Progenitor cell of endocrine pancreas (in vitro differentiated cells): ENCODE results near the gene APOD. TPM values are rescaled to one million over a fixed set of nuclear protein-coding genes. Genes with fewer than 3 reads are reported as not detected.

Source experiments
- DNase-seq: peaks from one replicate; pipeline ENCODE4 v3.0.0; 2021; ENCODE audit warnings: low spot score; ENCODE audit not compliant: unreplicated experiment
- H3K27ac Mint-ChIP-seq: 2 replicates; pipeline ENCODE4 v1.8.0; 2021; ENCODE audit warnings: mild to moderate bottlenecking, moderate library complexity, mixed read lengths
- H3K27me3 Mint-ChIP-seq: 2 replicates; pipeline ENCODE4 v1.8.0; 2021; ENCODE audit warnings: mixed read lengths
- H3K36me3 Mint-ChIP-seq: 2 replicates; pipeline ENCODE4 v1.8.0; 2022; ENCODE audit warnings: mixed read lengths; ENCODE audit not compliant: insufficient read depth
- H3K4me1 Mint-ChIP-seq: 2 replicates; pipeline ENCODE4 v1.8.0; 2021; ENCODE audit warnings: low read depth, mixed read lengths
- H3K4me3 Mint-ChIP-seq: 2 replicates; pipeline ENCODE4 v1.8.0; 2021; ENCODE audit warnings: low read depth, mild to moderate bottlenecking, moderate library complexity, mixed read lengths
- H3K9me3 Mint-ChIP-seq: 2 replicates; pipeline ENCODE4 v1.8.0; 2021; ENCODE audit warnings: low read depth, mixed read lengths
- total RNA-seq: library from RNA; stranded (reverse); gene quantifications from 2 replicates; pipeline ENCODE4 v1.2.1, GENCODE V29; 2021
- TF ChIP-seq, protein P1 (sequence below): fragments of 200-600 bp; sonication (generic); IDR thresholded peaks from one replicate; pipeline ENCODE4 v1.5.0; 2021; ENCODE audit warnings: antibody characterized with exemption, mild to moderate bottlenecking; ENCODE audit not compliant: unreplicated experiment

APOD gene
- total RNA-seq, 1 donor from 2014 or later = not detected

GRCh38 chr3:195549931-195550519 lies 33.7 kb downstream of the APOD start:
- H3K27ac Mint-ChIP-seq = peak overlapping the region; percentile 78
- no peak for DNase-seq
- no peaks in the 10 kb centered on the region for H3K9me3 Mint-ChIP-seq
- H3K36me3 Mint-ChIP-seq = no peaks in the 10 kb centered on the region
- TF ChIP-seq, protein P1, sequence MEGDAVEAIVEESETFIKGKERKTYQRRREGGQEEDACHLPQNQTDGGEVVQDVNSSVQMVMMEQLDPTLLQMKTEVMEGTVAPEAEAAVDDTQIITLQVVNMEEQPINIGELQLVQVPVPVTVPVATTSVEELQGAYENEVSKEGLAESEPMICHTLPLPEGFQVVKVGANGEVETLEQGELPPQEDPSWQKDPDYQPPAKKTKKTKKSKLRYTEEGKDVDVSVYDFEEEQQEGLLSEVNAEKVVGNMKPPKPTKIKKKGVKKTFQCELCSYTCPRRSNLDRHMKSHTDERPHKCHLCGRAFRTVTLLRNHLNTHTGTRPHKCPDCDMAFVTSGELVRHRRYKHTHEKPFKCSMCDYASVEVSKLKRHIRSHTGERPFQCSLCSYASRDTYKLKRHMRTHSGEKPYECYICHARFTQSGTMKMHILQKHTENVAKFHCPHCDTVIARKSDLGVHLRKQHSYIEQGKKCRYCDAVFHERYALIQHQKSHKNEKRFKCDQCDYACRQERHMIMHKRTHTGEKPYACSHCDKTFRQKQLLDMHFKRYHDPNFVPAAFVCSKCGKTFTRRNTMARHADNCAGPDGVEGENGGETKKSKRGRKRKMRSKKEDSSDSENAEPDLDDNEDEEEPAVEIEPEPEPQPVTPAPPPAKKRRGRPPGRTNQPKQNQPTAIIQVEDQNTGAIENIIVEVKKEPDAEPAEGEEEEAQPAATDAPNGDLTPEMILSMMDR = no peak
- H3K4me3 Mint-ChIP-seq = no peak overlapping the region
- peaks cover 17% of the 10 kb centered on the region for H3K4me1 Mint-ChIP-seq
- H3K27me3 Mint-ChIP-seq = peaks cover 21% of the 10 kb centered on the region

- Mint-ChIP-seq H3K4me1 (peaks cover 17% of the 10 kb centered on the region), H3K4me3 (no peak overlapping the region), H3K9me3 (no peaks in the 10 kb centered on the region), H3K27me3 (peaks cover 31% of the 10 kb centered on the region), H3K36me3 (no peaks in the 10 kb centered on the region), H3K27ac (no peak overlapping the region)
- no peak for DNase-seq
- TF ChIP-seq, protein P1 = no peak
These were observed 34.8 kb downstream of the APOD start for GRCh38 chr3:195548987-195549386.

GRCh38 chr3:195548501-195548900 lies 35.2 kb downstream of the APOD start:
- Mint-ChIP-seq H3K9me3 (no peaks in the 10 kb centered on the region), H3K27me3 (peaks cover 36% of the 10 kb centered on the region), H3K4me1 (peaks cover 17% of the 10 kb centered on the region), H3K27ac (no peak overlapping the region), H3K36me3 (no peaks in the 10 kb centered on the region), H3K4me3 (no peak overlapping the region)
- TF ChIP-seq, protein P1 = no peak
- DNase-seq = no peak

GRCh38 chr3:195548006-195548405 lies 35.7 kb downstream of the APOD start:
- H3K4me1 Mint-ChIP-seq = peaks cover 15% of the 10 kb centered on the region
- H3K27me3 Mint-ChIP-seq = peaks cover 36% of the 10 kb centered on the region
- no peak for DNase-seq
- TF ChIP-seq, protein P1 = no peak
- H3K9me3 Mint-ChIP-seq = no peaks in the 10 kb centered on the region
- H3K36me3 Mint-ChIP-seq = no peaks in the 10 kb centered on the region
- H3K27ac Mint-ChIP-seq = peak overlapping the region; percentile 23
- no peak overlapping the region for H3K4me3 Mint-ChIP-seq

DNA sequence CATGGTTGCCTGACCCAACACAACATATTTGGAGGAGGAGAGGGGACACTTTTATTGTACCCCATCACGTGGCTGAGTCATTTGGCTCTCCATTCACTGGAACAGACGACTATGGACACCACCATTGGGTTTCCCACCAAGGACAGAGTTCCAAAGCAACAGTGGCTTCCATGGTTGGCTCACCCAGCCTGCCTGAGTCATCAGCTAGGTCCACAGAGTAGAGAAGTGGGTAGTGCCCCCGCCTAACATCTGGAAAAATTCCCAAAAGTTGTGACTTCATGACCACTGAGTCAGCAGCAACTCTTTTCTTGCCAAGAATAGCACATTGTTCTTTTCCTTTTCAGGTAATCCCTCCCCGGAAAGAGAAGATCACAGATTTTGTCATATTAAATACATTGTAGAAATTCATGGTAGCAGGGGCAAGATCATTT lies 37.6 kb downstream of the APOD start:
- DNase-seq = no peak
- TF ChIP-seq, protein P1 = no peak
- Mint-ChIP-seq H3K27ac (no peak overlapping the region), H3K9me3 (no peaks in the 10 kb centered on the region), H3K4me3 (no peak overlapping the region), H3K27me3 (peaks cover 36% of the 10 kb centered on the region), H3K36me3 (no peaks in the 10 kb centered on the region), H3K4me1 (peaks cover 24% of the 10 kb centered on the region)
